Chondrocyte (in vitro differentiated cells): Measurements from ENCODE around the gene GNB2. TPM values are rescaled to one million over a fixed set of nuclear protein-coding genes. Genes with fewer than 3 reads are reported as not detected.
"Not testable (repeated sequence)": the region's sequence is repeated elsewhere in the genome, so short reads cannot be mapped to it uniquely, and the experiment has no call there.

Experiments
- DNase-seq: peaks from one replicate; pipeline ENCODE4 v3.0.0; 2021; ENCODE audit warnings: mixed read lengths, low spot score
- H3K27ac Mint-ChIP-seq: one replicate; pipeline ENCODE4 v1.8.0; 2021; ENCODE audit warnings: mild to moderate bottlenecking, moderate library complexity, mixed read lengths; ENCODE audit not compliant: unreplicated experiment
- H3K27me3 Mint-ChIP-seq: 2 replicates; pipeline ENCODE4 v1.8.0; 2021; ENCODE audit warnings: low read depth, mixed read lengths
- H3K36me3 Mint-ChIP-seq: 2 replicates; pipeline ENCODE4 v1.8.0; 2021; ENCODE audit warnings: low read depth, mixed read lengths
- H3K4me1 Mint-ChIP-seq: 2 replicates; pipeline ENCODE4 v1.8.0; 2021; ENCODE audit warnings: low read depth, mild to moderate bottlenecking, mixed read lengths
- H3K4me3 Mint-ChIP-seq: one replicate; pipeline ENCODE4 v1.8.0; 2021; ENCODE audit warnings: mild to moderate bottlenecking, moderate library complexity, mixed read lengths; ENCODE audit not compliant: unreplicated experiment
- H3K9me3 Mint-ChIP-seq: 2 replicates; pipeline ENCODE4 v1.8.0; 2021; ENCODE audit warnings: low read depth, mixed read lengths
- total RNA-seq: library from RNA; stranded (reverse); gene quantifications from 3 replicates; pipeline ENCODE4 v1.2.1, GENCODE V29; 2021
- TF ChIP-seq, protein P1 (sequence below): fragments of 200-600 bp; sonication (generic); IDR thresholded peaks from 2 replicates; pipeline ENCODE4 v1.5.0; 2021; ENCODE audit warnings: antibody characterized with exemption, mild to moderate bottlenecking, moderate library complexity

GNB2 gene
- total RNA-seq, 1 donor from 2014 or later = 202 TPM

DNA sequence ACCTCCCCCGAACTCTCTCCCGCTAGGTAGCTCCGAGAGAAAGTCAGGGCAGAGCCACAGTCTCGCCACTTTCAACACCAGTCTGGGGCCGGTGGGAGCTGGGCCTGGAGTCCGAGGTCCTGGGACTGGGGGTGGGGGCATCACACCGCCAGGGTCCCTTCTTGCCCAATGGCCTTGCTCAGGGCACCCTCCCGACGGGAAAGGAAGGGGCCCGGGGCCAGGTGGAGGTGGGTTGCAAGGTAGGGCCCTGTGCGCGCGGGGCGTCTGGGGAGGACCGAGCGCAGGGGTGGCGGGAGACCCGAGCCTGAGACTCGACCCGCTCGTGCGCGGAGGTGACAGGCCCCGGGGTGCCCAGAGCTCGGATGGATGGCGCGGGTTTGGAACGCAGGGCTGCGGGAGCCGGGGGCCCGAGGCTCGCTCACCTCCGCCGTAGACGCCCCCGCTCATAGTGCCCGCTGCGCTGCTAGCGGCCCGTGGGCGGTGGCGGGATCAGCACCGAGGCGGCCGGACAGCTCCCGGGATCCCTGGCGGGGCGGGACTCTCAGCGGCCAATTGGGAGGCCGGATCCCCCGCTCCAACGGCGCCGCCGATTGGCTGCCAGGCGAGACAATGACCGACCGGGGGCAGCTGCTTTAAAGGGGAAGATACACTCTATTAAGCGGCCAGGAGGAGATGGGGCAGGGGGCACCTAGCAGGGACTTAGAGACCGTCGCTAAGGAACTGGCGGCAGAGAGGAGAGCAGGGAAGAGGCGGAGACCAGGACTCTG, 17.4 kb upstream of the GNB2 start, which contains the start of gene ACTL6B:
ACTL6B (minus strand) TSS at position 541 of the 767 bp plus-strand sequence; CDS start at position 447, 94 bp downstream.
- no peak within 1 kb of the TSS for H3K4me3 Mint-ChIP-seq
- no peak for DNase-seq

DNA sequence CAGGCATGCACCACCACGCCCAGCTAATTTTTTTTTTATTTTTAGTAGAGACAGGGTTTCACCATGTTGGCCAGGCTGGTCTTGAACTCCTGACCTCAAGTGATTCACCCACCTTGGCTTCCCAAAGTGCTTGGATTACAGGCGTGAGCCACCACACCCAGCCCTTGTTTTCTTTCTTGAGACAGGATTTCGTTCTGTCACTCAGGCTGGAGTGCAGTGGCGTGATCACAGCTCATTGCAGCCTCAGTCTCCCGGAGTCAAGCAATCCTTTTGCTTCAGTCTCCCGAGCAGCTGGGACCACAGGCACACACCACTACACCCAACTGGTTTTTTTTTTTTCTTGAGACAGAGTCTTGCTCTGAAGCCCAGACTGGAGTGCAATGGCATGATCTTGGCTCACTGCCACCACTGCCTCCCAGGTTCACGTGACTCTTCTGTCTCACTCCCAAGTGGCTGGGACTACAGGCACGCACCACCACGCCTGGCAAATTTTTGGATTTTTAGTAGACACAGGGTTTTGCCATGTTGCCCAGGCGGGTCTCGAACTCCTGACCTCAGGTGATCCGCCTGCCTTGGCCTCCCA, 11.3 kb upstream of the GNB2 start:
- not testable (repeated sequence) for H3K27ac Mint-ChIP-seq, H3K9me3 Mint-ChIP-seq, H3K4me3 Mint-ChIP-seq, DNase-seq, H3K4me1 Mint-ChIP-seq, H3K36me3 Mint-ChIP-seq
- H3K27me3 Mint-ChIP-seq = peaks cover 14% of the 10 kb centered on the region

More for the DNA sequence above, 17.4 kb upstream of the GNB2 start, which contains the start of gene ACTL6B:
- no peaks in the 10 kb centered on the region for H3K4me1 Mint-ChIP-seq
- H3K27ac Mint-ChIP-seq = no peak within 1 kb of the TSS
- peaks cover 15% of the 10 kb centered on the region for H3K27me3 Mint-ChIP-seq
- TF ChIP-seq, protein P1, sequence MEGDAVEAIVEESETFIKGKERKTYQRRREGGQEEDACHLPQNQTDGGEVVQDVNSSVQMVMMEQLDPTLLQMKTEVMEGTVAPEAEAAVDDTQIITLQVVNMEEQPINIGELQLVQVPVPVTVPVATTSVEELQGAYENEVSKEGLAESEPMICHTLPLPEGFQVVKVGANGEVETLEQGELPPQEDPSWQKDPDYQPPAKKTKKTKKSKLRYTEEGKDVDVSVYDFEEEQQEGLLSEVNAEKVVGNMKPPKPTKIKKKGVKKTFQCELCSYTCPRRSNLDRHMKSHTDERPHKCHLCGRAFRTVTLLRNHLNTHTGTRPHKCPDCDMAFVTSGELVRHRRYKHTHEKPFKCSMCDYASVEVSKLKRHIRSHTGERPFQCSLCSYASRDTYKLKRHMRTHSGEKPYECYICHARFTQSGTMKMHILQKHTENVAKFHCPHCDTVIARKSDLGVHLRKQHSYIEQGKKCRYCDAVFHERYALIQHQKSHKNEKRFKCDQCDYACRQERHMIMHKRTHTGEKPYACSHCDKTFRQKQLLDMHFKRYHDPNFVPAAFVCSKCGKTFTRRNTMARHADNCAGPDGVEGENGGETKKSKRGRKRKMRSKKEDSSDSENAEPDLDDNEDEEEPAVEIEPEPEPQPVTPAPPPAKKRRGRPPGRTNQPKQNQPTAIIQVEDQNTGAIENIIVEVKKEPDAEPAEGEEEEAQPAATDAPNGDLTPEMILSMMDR = no peak
- H3K9me3 Mint-ChIP-seq = no peaks in the 10 kb centered on the region
- H3K36me3 Mint-ChIP-seq = no peaks in the 10 kb centered on the region

DNA sequence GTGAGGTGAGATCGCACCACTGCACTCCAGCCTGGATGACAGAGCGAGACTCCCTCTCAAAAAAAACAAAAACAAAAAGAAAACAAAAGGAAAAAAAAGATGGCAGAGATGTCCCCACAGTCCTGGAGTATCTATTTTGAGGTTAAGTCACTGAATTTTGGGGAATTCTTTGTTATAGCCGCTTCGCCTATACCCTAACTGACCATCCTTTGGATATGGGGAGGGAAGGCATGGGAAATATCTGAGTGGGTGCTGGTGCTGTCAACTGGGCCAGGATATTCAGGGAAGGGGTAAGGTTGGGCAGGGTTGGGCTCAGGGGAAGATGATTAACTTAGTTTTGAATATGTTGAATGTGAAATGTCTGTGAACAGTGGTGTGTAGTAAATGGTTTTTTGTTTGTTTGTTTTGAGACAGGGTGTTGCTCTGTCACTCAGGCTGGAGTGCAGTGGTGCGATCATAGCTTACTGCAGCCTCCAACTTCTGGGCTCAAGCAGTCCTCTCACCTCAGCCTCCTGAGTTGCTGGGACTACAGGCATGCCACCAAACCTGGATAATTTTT, 8.3 kb upstream of the GNB2 start:
- no peaks in the 10 kb centered on the region for H3K36me3 Mint-ChIP-seq
- H3K4me1 Mint-ChIP-seq = peaks cover 2% of the 10 kb centered on the region
- TF ChIP-seq, protein P1 = no peak
- H3K4me3 Mint-ChIP-seq = no peak overlapping the region
- H3K27me3 Mint-ChIP-seq = peaks cover 13% of the 10 kb centered on the region
- H3K27ac Mint-ChIP-seq = no peak overlapping the region
- no peak for DNase-seq
- no peaks in the 10 kb centered on the region for H3K9me3 Mint-ChIP-seq

DNA sequence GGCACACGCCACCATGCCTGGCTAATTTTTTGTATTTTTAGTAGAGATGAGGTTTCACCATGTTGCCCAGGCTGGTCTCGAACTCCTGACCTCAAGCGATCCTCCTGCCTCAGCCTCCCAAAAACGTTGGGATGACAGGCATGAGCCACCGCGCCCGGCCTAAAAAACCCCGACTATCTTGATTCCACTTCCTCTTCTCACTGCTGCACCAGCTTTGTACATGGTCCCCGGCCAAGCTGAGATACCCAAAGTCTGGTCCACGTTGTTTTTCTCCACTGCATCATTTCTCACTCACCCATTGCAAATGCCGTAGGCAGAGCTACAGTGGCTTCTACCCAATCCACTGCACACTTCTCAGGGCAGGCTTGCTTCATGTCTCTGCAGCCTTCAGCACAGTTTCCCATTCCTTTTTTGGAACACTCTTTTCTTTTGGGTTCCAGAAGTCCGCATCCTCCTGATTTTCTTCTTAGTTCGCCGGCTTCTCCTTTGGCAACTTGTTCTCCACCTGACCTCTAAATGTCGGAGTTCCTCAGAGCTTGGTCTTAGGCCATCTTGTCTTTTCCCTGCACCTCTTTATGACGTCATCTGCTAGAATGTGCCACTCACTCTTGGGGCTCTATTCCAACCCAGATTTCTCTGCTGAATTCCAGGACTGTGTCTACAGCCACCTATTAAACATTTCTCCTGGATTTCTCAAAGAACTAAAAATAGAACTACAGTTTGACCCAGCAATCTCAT, 6.0 kb upstream of the GNB2 start:
- H3K9me3 Mint-ChIP-seq = no peaks in the 10 kb centered on the region
- no peaks in the 10 kb centered on the region for H3K36me3 Mint-ChIP-seq
- peaks cover 13% of the 10 kb centered on the region for H3K27me3 Mint-ChIP-seq
- TF ChIP-seq, protein P1 = no peak
- no peak overlapping the region for H3K27ac Mint-ChIP-seq
- no peak for DNase-seq
- H3K4me1 Mint-ChIP-seq = peaks cover 2% of the 10 kb centered on the region
- no peak overlapping the region for H3K4me3 Mint-ChIP-seq

DNA sequence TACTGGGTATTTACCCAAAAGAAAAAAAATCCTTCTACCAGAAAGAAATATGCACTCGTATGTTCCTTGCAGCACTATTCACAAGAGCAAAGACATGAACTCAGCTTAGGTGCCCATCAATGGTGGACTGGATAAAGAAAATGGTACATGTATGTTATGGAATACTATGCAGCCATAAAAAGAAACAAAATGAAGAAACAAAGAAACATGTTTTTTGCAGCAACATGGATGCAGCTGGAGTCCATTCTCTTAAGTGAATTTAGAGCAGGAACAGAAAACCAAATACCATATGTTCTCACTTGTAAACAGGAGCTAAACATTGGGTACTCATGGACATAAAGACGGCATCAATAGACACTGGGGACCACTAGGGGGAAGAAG, 5.5 kb upstream of the GNB2 start:
- no peaks in the 10 kb centered on the region for H3K9me3 Mint-ChIP-seq
- peaks cover 13% of the 10 kb centered on the region for H3K27me3 Mint-ChIP-seq
- H3K4me1 Mint-ChIP-seq = peaks cover 2% of the 10 kb centered on the region
- H3K36me3 Mint-ChIP-seq = no peaks in the 10 kb centered on the region
- DNase-seq = no peak
- TF ChIP-seq, protein P1 = no peak
- H3K27ac Mint-ChIP-seq = no peak overlapping the region
- no peak overlapping the region for H3K4me3 Mint-ChIP-seq

DNA sequence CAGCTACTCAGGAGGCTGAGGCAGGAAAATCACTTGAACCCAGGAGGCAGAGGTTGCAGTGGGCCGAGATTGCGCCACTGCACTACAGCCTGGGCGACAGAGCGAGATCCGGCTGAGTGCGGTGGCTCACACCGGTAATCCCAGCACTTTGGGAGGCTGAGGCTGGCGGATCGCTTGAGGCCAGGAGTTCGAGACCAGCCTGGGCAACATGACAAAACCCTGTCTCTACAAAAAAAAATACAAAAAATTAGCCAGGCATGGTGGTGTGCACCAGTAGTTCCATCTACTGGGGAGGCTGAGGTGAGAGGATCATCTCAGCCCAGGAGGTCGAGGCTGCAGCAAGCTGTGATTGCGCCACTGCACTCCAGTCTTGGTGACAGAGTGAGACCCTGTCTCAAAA, 4.4 kb upstream of the GNB2 start:
- not testable (repeated sequence) for DNase-seq, H3K4me1 Mint-ChIP-seq, H3K27ac Mint-ChIP-seq, H3K9me3 Mint-ChIP-seq, H3K4me3 Mint-ChIP-seq, H3K36me3 Mint-ChIP-seq
- H3K27me3 Mint-ChIP-seq = peaks cover 13% of the 10 kb centered on the region
